Measurements from ENCODE around the gene DSPP. TPM values are rescaled to one million over a fixed set of nuclear protein-coding genes. Genes with fewer than 3 reads are reported as not detected.

DSPP gene
- total RNA-seq, 4 donors from 2014 or later, result not detected

GRCh38 chr4:87620491-87620890, 12.2 kb downstream of the DSPP start:
- peak overlapping the region; percentile 59 to 74 (median 62) for H3K27ac ChIP-seq (replicated peaks in 1 of 4)
- intact Hi-C loops (cut with DNase I), result no loop called here
- TF ChIP-seq EP300 (IDR thresholded peaks at IDR 0.05), result no peak
- no peak for TF ChIP-seq CTCF (IDR thresholded peaks at IDR 0.05)
- TF ChIP-seq POLR2A (IDR thresholded peaks at IDR 0.05; ENCODE audit: low read depth), result no peak
- TF ChIP-seq POLR2AphosphoS5 (IDR thresholded peaks at IDR 0.05), result peak in 1 of 2 donors; percentile 32

GRCh38 chr4:87622303-87622702, 14.0 kb downstream of the DSPP start:
- 72% methylated on average over 7 of the region's 8 CpGs for WGBS
- peaks cover 0 to 20% (median 3%) of the 10 kb centered on the region in 4 donors for H3K4me1 ChIP-seq

More at GRCh38 chr4:87620491-87620890, 12.2 kb downstream of the DSPP start:
- Histone ChIP-seq H3K36me3 (no peaks in the 10 kb centered on the region), H3K4me1 (peaks cover 0 to 20% (median 3%) of the 10 kb centered on the region in 4 donors), H3K27me3 (no peaks in the 10 kb centered on the region), H3K4me3 (no peak overlapping the region), H3K9me3 (no peaks in the 10 kb centered on the region)
- DNase-seq (ENCODE audit: extremely low spot score), result no peak

GRCh38 chr4:87624698-87625097, 16.4 kb downstream of the DSPP start:
- H3K4me1 ChIP-seq, result peaks cover 0 to 20% (median 3%) of the 10 kb centered on the region in 4 donors
- no peaks in the 10 kb centered on the region for H3K27me3 ChIP-seq
- no peaks in the 10 kb centered on the region for H3K36me3 ChIP-seq
- WGBS, result 57% methylated on average over 2 of the region's 2 CpGs
- no peak for DNase-seq (ENCODE audit: extremely low spot score)
- H3K4me3 ChIP-seq, result no peak overlapping the region
- TF ChIP-seq POLR2A (IDR thresholded peaks at IDR 0.05; ENCODE audit: low read depth) (no peak), EP300 (IDR thresholded peaks at IDR 0.05) (no peak)
- H3K9me3 ChIP-seq, result no peaks in the 10 kb centered on the region
- intact Hi-C loops (cut with DNase I), result no loop called here
- H3K27ac ChIP-seq (replicated peaks in 1 of 4), result no peak overlapping the region

More at GRCh38 chr4:87622303-87622702, 14.0 kb downstream of the DSPP start:
- no peaks in the 10 kb centered on the region for H3K36me3 ChIP-seq
- H3K27ac ChIP-seq (replicated peaks in 1 of 4), result peak overlapping the region; percentile 3 to 74 (median 32)
- no peaks in the 10 kb centered on the region for H3K9me3 ChIP-seq
- no peak for TF ChIP-seq CTCF (IDR thresholded peaks at IDR 0.05)
- no peak for TF ChIP-seq POLR2A (IDR thresholded peaks at IDR 0.05; ENCODE audit: low read depth)
- TF ChIP-seq EP300 (IDR thresholded peaks at IDR 0.05), result no peak
- TF ChIP-seq POLR2AphosphoS5 (IDR thresholded peaks at IDR 0.05), result no peak
- intact Hi-C loops (cut with DNase I), result no loop called here
- H3K4me3 ChIP-seq, result no peak overlapping the region
- H3K27me3 ChIP-seq, result no peaks in the 10 kb centered on the region
- no peak for DNase-seq (ENCODE audit: extremely low spot score)

- TF ChIP-seq CTCF (IDR thresholded peaks at IDR 0.05), result no peak
- TF ChIP-seq POLR2AphosphoS5 (IDR thresholded peaks at IDR 0.05), result no peak
- no peak for TF ChIP-seq POLR2A (IDR thresholded peaks at IDR 0.05; ENCODE audit: low read depth)
- no peak for TF ChIP-seq EP300 (IDR thresholded peaks at IDR 0.05)
- intact Hi-C loops (cut with DNase I), result loop anchor here (10.0 kb wide), 1 partner anchor 87 kb away; no protein-coding TSS in a partner anchor
- no peaks in the 10 kb centered on the region for H3K27me3 ChIP-seq
- no peak for DNase-seq (ENCODE audit: extremely low spot score)
- H3K36me3 ChIP-seq, result no peaks in the 10 kb centered on the region
- H3K4me3 ChIP-seq, result no peak overlapping the region
- peaks cover 0 to 14% (median 10%) of the 10 kb centered on the region in 4 donors for H3K4me1 ChIP-seq
- no peaks in the 10 kb centered on the region for H3K9me3 ChIP-seq
- no peak overlapping the region for H3K27ac ChIP-seq (replicated peaks in 1 of 4)
Measured at GRCh38 chr4:87631668-87632067, 23.3 kb downstream of the DSPP start.

GRCh38 chr4:87632469-87632868, 24.1 kb downstream of the DSPP start:
- Histone ChIP-seq H3K36me3 (no peaks in the 10 kb centered on the region), H3K27me3 (no peaks in the 10 kb centered on the region), H3K27ac (replicated peaks in 1 of 4) (no peak overlapping the region), H3K4me1 (peaks cover 0 to 14% (median 10%) of the 10 kb centered on the region in 4 donors), H3K9me3 (no peaks in the 10 kb centered on the region), H3K4me3 (no peak overlapping the region)
- intact Hi-C loops (cut with DNase I), result loop anchor here (10.0 kb wide), 1 partner anchor 88 kb away; no protein-coding TSS in a partner anchor
- no peak for TF ChIP-seq POLR2AphosphoS5 (IDR thresholded peaks at IDR 0.05)
- no peak for TF ChIP-seq POLR2A (IDR thresholded peaks at IDR 0.05; ENCODE audit: low read depth)
- no peak for TF ChIP-seq CTCF (IDR thresholded peaks at IDR 0.05)
- no peak for TF ChIP-seq EP300 (IDR thresholded peaks at IDR 0.05)
- DNase-seq (ENCODE audit: extremely low spot score), result no peak
- 100% methylated on average over 1 of the region's 1 CpG for WGBS
